AG09319 (cell line): ENCODE results near the gene ALX4.

Source experiments
- DNase-seq: peaks from one replicate; pipeline ENCODE4 v3.0.0-alpha.2; 2010; ENCODE audit warnings: low read depth; ENCODE audit errors: extremely low read depth
- TF ChIP-seq, protein P1 (sequence below): IDR thresholded peaks from 2 replicates; pipeline ENCODE4 v1.5.1; 2011; ENCODE audit warnings: low read depth, mild to moderate bottlenecking, inconsistent platforms, low read length, moderate library complexity

The ALX4 gene

DNA sequence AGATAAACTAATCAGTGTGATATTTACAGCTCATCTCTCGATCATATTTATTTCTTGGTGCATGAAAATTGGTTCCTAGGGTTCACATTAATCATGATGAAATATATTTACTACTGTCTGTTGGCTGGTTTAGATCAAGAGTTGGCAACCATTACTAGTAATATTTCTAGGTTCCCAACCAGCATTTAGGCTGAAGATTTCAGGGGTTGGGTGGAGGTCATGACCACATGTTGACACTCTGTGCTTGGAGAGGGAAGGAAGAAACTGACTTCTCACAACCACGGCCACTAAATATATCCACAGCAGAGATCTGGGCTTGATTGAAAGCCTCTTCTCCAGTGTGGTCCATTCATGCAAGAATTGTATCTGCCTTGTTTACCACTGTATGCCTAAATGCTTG is 87.9 kb downstream of the ALX4 start:
- no peak for DNase-seq
- TF ChIP-seq, protein P1, sequence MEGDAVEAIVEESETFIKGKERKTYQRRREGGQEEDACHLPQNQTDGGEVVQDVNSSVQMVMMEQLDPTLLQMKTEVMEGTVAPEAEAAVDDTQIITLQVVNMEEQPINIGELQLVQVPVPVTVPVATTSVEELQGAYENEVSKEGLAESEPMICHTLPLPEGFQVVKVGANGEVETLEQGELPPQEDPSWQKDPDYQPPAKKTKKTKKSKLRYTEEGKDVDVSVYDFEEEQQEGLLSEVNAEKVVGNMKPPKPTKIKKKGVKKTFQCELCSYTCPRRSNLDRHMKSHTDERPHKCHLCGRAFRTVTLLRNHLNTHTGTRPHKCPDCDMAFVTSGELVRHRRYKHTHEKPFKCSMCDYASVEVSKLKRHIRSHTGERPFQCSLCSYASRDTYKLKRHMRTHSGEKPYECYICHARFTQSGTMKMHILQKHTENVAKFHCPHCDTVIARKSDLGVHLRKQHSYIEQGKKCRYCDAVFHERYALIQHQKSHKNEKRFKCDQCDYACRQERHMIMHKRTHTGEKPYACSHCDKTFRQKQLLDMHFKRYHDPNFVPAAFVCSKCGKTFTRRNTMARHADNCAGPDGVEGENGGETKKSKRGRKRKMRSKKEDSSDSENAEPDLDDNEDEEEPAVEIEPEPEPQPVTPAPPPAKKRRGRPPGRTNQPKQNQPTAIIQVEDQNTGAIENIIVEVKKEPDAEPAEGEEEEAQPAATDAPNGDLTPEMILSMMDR = no peak

DNA sequence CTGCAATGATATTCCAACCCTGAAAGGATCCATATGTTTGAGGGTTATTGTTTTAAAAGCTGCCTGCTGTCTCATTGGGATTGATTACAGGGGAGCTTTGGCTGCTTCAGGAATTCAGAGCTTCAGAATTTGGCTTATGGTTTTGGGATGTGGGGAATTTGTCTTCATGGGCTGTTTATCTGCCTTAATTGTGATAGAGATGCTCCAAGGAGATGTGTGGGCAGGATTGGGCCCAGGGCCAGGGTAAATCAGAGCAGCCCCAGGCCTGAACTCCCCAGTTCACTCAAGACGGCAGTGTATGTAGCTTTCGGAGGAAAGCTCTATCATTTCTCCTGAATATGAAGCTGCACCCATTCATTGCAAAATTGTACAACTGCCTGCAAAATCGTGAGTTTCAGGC is 88.5 kb downstream of the ALX4 start:
- no peak for DNase-seq
- TF ChIP-seq, protein P1 = no peak

DNA sequence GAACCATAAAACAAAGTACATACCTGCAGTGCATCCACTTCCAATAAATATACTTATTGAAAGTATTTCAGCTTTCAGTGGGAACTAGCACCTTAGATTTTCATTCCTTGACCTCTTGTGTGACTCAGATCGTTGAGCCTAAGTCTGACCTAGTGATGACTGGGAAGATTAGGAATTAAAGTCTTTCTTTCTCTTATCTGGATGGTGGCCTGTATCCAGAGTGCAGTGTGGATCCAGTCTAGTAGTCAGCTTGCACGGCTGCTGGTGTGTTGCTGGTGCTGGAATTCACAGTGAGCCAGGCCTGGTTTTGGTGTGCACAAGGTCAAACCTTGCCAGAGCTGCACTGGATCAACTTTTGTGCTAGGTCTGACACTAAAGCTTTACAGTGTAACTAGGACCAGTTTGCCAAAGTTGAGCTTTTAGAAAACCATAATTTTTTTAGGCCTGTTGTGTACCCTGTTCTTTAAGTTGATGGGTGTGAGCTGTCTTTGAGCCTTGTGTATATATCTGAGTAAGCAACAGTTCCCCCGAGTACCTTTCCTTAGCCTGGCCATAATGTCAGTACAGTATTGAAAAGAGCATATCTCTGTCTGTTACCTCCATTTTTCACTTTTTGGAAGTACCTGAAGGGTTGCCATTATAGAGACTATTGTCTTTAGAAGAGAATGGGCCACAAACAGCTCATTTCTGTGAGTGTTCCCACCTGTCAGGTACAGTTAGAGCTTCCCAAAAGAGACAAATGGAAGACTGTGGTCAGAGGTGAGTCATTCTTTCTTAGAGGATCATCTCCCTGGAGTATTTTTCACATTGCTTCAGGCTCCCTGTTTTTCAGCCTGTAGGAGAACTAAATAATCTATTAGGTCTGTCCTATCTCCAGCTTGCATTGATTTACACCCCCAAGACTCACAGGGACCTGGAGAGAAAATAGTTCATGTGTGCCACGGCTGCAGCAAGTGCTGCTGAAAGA is 89.8 kb downstream of the ALX4 start:
- TF ChIP-seq, protein P1 = no peak

DNA sequence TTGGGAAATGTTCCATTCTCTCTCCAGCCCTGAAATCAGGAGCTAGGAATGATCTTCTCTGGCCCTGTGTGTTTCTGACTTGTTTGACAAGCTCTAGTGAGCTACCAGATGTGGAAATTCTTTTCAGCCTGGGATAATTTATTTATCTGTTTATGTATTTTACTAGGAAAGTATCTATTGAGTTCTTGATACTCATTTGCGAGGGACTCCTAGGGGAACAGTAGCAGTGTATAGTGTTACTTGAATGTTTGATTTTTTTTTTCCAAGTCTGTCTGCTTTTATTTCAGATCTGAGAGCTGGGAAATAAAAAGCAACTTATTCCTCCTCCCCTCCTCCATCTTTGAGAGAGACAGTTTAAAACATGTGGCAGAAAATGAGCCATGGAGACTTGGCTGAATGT is 92.5 kb downstream of the ALX4 start:
- no peak for DNase-seq
- TF ChIP-seq, protein P1 = no peak

More for the DNA sequence above, 89.8 kb downstream of the ALX4 start:
- DNase-seq = no peak

DNA sequence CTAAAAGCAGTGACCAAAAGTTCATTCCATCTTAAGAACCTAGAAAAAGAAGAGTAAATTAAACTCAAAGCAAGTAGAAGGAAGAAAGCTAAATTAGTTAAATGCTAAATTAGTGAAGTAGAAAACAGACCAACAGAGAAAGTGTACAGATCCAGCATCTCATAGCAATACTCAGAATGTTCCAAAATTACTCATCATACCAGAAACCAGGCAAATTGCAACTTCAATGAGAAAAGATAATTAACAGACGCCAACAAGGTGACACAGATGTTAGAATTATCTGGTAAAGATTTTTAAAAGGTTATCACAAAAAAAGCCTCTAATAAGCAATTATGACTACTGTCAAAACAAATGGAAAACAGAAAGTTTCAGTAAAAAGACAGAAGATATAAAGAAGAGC is 96.8 kb downstream of the ALX4 start:
- no peak for DNase-seq
- TF ChIP-seq, protein P1 = no peak

DNA sequence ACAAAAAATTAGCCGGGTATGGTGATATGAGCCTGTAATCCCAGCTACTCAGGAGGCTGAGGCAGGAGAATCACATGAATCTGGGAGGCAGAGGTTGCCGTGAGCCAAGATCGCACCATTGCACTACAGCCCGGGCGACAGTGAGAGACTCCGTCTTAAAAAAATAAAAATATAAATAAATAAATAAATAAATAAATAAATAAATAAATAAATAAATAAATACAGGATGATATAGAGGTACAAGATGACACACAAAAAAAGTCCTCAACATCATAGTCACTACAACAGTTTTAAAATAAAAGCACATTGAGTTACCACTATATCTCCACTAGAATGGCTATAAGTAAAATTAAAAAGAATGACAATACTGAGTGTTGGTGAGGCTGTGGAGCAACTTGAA is 97.8 kb downstream of the ALX4 start:
- TF ChIP-seq, protein P1 = no peak
- DNase-seq = no peak
